HG03196 (cell line): ENCODE measurements around the gene CER1.
"Not testable (repeated sequence)": the region's sequence is repeated elsewhere in the genome, so short reads cannot be mapped to it uniquely, and the experiment has no call there.

Source experiments
- ATAC-seq: cut with Tn5 transposase; IDR thresholded peaks from one replicate; pipeline ENCODE4 v1.9.1; 2021; ENCODE audit not compliant: unreplicated experiment

CER1 gene

DNA sequence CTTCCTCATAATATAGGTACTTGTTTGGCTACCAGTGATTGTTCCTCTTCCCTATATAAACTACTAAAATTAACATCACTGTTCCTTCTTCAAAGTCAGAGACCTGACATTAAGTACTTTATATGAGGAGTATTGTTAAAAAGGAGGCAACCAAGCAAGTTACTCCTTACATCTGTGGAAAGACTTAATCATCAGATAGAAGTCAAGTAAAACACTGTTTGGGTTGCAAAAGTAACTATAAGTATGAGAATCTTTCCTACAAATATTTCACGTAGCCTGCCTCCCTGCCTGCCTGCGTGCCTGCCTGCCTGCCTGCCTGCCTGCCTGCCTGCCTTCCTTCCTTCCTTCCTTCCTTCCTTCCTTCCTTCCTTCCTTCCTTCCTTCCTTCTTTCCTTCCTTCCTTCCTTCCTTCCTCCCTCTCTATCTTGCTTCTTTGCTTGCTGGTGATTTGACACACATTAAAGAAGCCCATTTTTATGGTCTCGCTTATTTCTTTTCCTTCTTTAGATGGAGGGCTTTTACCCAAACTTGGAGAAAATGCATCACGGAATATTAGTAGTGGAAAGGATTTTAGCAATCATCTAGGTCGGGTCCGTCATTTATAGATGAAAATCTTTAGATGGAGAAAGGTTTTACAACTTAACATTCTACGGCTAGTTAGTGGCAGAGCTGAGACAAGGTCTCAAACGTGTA, 3.2 kb downstream of the CER1 start:
- no peak for ATAC-seq

DNA sequence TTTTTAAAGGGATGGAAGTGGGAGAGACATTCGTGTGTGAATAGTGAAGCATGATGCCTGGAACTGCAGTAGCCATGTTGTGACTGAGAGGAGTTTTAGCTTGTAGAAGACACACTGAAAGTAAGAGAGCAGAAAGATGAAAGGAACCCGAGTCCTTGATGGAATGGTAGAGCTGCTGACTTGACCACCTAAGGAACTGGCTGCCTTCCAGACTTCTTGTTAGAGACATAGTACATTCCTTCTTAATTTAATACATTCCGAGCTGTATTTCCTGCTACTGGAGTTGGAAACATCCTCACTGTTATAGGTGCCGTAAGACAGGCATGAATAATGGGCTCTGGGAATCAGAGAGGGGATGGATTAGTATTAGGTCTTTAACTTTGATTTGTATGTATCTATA, 7.4 kb downstream of the CER1 start:
- no peak for ATAC-seq

DNA sequence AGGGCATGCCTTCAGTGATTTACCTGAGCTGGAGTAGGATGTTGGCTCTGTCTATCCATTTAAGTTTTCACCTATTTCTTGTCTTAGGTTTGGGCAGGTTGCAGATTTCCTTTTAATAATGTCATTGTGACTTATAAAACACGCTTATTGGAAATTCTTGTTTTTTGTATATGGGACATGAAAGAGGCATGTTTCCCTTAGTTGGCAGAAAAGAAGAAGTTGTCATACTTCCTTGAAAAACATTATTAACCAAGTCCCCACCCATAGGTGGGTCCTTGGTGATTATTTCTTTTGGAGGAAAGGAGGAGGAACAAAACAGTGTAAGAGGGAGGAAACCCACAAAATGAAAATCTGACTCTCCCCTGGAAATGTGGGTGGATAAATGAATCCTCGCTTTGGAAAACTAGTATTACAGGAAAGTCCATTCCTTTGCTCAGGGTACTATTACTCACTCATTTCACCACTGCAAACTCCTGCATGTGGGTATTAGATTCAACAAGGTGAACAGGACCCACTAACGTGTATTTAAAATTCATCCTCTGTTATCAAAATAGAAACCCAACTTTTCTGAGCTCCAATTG, 9.3 kb downstream of the CER1 start:
- no peak for ATAC-seq

DNA sequence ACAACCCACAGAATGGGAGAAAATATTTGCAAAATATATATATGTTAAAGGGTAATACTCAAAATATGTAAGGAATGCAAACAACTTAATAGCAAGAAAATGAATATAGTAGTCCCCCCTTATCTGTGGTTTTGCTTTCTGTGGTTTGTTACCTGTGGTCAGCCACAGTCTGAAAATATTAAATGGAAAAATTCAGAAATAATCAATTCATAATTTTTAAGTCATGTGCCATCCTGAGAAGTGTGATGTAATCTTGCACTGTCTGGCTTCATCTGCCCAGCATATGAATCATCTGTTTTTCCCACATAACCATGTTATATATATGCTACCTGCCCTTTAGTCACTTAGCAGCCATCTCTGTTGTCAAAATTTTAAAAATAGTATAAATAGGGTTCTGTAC, 11.7 kb downstream of the CER1 start:
- ATAC-seq, result no peak

DNA sequence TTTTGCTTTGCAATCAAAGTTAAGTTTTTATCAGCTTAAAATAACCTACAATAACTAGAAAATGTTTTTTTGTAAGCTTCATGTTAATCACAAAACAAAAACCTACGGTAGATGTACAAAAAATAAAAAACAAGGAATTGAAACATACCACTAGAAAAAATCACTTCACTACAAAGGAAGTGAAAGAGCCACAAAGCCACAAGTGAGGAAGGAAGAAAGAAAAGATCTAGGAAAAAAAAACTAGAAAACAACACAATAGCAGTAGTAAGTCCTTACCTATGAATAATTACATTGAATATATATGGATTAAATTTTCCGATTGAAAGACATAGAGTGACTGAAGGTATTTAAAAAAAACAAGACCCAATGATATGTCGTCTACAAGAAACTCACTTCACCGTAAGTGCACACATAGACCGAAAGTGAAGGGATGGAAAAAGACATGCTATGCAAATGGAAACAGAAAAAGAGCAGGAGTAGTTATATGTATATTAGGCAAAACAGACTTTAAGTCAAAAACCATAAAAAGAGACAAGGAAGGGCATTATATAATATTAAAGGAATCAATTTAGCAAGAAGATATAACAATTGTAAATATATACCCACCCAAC, 15.9 kb downstream of the CER1 start:
- no peak for ATAC-seq

DNA sequence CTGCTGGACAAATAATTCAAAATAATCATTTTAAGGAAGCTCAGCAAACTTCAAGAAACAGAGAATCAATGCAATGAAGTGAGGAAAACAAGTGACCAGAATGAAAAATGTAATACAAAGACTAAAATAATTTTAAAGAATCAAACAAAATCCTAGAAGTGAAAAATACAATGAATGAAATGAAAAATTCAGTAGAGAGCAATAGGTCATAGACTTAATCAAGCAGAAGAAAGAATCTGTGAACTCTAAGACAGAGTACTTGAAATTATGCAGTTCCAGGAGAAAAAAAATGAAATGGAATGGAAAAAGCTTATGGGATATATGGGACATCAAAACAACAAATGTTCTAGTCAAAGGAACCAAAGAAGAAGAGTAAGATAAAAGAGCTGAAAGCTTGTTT, 17.5 kb downstream of the CER1 start:
- no peak for ATAC-seq

DNA sequence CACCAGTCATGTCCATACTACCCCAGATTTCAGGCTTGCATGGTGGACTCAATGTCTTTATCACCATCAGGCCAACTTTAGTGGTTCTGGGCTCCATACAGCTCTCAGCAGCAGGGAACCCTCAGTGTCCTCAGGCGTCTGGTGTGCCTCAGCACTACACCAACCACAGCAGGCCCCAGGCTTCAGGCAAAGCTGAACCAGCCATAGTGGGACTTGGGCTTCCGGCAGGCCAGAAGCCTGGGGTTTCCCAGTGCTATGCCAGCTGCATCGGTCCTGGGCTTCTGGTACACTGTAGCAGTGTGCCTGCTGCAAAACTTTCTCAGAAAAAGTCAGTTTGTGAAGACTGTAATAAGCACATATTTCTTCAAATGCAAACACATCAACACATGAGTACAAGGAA, 18.3 kb downstream of the CER1 start:
- ATAC-seq, result no peak

DNA sequence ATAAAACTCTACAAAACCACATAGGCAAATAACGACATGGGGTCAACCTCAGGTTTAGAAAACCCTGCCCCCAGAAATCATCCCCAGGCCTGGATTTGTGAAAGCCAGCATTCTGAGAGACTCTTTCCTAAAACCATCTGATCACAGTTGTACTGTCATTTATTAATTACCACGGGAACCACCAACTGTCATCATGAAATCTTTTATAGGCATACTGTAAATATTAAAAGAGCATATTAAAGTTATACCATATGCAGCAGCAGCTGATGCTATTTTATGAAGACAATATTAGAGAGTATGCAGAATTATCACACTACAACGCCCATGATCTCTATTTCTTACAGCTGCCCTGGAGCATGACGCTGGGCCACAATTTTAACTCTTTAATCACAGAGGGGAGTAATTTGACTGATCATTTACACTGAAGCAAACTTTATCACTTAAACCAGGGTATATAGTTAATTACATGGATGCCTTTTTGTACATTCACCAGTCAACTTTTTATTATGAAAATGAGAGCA, 20.3 kb downstream of the CER1 start:
- no peak for ATAC-seq

DNA sequence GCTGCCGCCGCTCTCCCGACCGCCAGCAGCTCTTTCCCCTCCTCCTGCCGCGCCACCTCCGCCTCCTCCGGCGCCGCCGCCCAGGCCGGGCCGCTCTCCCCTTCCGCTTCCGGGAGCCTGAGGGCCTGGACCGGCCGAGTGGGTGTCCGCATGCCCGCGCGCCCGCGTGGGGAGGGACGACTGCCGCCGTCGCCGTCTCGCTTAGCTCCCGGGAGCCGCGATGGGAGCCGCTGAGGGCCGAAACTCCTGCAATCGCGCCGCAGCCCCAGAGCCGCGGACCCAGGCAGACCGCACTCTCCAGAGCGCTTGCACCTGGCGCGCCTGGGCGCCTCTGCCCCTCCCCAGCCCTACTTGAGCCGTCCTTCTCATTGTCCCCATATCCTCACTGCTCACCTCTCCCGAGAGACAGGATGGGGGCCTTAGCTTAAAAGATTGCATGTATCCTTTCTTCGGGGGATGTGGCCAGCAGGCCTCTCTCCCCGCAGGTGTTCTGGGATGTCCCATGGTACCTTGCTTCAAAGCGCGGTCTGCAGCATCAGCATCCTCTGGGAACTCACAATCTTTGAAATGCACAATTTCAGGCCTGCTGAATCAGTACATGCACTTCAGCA, 29.2 kb downstream of the CER1 start, which contains the start of gene ZDHHC21:
Gene ZDHHC21 (minus strand): TSS at position 182 of the 611 bp plus-strand sequence. CDS start 19,092 bp downstream, outside the sequence.
- ATAC-seq, result peak; percentile 82

DNA sequence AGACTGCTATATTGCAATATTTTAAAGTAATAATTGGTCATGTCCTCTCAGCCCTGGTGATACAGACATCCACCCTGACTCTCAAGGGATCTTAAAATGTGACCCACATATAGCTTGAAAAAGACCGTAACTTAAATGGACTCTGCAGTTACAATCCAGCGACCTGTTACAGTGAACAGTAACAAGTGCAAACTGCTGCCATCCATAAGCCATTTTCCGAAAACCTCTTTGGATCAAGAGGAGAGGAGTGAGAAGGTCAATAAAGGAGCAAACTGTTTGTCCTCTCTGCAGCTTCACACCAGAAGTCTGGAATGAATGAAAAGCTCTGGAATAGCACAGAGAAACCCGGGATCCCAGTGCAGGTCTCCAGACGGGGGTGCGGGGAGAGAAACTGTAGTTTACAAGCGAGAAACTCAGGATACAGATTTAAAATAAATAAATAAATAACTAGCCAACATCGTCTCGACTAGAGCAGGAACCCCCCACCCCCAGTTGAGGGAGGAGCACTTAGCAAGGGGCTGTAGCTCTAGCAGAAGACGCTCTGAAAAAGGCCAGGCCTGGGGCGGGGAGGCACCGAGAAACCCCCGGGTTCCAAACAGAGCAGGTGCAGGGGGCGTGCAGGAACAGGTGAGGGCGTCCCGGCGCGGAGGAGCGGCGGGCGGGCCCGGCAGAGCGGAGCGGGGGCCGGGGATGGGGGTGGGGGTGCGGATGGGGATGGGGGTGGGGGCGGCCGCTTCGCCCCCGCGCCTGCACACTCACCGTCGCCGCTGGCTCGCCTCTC, 29.9 kb downstream of the CER1 start:
- ATAC-seq, result peak; percentile 45

DNA sequence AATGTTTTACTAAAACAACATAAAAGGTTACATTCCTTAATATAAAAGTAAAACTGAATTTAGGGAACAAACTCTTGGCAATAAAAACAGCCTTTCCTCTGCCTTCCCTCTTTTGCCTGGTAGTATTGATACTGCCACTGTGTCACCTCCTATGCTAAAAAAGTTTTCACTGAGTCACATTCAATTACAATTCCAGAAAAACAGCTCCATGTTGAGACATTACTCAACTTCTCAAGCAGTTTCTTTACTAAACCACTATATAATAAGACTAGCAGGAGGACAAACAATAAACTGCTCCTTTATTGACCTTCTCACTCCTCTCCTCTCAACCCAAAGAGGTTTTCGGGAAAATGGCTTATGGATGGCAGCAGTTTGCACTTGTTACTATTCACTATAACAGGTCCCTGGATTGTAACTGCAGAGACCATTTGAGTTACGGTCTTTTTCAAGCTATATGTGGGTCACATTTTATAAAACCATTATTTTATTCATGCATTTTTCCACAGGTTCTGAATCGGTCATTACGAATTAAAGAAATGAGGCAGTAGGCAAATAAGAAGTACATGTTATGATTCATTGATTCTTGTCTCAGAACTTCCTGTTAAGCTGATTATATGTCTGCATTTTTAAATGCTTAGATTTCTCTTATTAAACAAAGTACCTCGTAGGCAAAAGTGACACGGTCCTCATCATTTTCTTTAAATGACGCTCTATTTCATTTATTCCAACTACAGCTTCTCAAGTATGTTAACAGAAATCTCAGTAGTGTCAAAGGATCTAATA, 31.4 kb downstream of the CER1 start:
- no peak for ATAC-seq

DNA sequence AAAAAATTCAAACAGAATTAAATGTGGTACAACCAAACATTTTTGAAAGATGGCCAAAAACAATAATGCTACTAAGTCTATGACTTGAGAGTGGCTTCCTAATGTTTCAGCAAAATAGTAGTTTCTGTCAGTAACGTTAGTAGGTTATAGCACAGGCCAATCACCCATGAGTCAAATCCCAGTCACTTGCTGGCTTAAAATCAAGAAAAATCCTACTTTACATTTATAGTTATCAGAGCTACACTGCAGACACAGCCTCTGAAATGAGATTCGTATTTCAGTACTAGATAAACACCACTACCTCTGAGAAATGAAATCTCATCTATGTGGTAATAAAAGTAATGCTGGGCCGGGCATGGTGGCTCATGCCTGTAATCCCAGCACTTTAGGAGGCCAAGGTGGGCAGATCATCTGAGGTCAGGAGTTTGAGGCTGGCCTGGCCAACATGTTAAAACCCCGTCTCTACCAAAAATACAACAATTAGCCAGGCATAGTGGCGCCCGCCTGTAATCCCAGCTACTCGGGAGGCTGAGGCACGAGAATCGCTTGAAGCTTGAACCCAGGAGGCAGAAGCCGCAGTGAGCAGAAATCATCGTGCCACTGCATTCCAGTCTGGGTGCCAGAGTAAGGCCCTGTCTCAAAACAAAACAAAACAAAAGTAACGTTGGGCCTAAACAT, 35.4 kb downstream of the CER1 start:
- ATAC-seq, result no peak

DNA sequence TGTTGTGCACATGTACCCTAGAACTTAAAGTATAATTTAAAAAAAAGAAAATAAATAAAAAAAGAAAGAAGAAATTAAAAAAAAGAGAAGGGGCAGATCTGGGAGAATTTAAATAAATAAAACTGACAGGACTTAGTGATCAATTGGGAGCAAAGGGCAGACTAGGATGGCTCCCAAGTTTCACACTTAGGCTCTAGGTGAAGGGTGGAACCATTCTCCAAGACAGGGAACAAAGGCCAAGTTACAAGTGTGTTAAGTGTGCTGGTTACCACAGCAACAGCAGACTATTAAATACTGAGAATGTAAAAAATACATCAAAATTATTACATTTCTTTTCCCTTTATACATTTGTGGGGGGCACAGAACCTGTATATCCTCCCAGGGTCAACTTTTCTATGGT, 36.4 kb downstream of the CER1 start:
- ATAC-seq, result no peak

DNA sequence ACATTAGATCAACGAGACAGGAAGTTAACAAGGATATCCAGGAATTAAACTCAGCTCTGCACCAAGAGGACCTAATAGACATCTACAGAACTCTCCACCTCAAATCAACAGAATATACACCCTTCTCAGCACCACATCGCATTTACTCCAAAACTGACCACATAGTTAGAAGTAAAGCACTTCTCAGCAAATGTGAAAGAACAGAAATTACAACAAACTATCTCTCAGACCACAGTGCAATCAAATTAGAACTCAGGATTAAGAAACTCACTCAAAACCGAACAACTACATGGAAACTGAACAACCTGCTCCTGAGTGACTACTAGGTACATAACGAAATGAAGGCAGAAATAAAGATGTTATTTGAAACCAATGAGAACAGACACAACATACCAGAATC, 39.9 kb downstream of the CER1 start:
- not testable (repeated sequence) for ATAC-seq

DNA sequence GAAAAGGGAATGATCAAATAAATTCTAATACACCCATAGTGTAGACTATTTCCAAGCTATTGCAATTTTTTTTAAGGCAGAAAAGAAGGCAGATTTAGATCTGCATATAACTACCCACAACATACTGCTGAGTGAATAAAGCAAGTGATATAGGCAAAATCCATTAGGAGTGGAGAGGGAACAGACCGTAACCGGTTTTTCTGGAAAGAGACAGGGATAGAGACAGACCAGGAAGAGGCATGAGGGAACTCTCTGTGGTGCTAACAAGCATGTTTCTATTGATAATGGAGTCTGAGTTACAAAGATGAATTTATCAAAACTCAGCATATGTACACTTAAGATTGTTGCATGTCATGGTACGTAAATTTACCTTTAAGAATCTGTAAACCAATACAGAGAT, 43.8 kb downstream of the CER1 start:
- ATAC-seq, result no peak

DNA sequence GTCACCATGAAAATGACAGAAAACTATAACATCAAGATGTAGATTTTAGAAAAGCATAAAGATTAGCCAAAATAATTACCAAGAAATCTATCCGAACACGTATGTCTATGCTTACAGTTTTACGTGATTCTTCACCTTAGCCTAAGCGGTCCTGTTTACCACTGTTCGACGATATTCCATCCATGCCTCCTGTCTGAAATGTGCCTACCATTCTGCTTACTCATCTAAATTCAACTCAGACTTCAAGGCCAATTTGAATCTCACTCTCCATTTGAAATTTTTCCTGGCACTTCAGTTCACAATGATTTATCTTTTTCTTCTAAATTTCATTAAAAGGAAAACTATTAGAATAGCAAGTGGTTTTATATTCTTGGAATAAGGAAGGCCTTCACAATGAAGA, 44.7 kb downstream of the CER1 start:
- no peak for ATAC-seq

DNA sequence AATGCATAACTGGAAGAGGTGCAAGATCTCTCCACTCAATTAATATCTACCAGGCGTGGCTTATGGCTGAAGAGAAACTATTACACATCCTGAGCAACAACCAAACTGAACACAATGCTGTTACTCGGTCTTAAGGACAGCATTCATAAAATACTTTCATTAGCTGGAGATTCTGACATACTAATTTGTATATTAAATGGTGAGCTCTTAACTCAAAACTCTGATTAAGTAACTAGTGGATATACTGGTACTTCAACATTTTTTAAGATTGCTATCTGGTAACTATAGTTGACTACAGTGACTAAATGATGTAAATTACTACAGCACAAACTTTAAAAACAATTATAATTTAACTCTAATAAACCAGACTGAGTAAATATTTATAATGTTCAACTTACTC, 45.1 kb downstream of the CER1 start:
- ATAC-seq, result no peak

DNA sequence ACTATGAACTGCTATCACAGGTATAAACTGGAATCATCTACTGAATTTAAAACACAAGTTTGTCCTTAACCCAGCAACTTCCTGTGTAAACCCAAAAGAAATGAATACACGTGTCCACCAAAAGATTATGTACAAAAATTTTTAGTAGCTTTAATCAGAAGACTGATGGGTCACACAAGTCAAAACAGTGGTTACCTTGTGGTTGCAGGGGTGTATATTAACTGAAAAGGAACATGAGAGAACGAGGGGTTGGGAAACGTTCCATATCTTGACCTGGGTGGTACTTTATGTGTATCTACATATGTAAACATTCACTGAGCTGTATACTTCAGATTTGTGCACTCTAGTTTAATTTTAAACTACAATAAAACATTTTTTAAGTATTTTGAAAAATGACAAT, 47.9 kb downstream of the CER1 start:
- no peak for ATAC-seq

DNA sequence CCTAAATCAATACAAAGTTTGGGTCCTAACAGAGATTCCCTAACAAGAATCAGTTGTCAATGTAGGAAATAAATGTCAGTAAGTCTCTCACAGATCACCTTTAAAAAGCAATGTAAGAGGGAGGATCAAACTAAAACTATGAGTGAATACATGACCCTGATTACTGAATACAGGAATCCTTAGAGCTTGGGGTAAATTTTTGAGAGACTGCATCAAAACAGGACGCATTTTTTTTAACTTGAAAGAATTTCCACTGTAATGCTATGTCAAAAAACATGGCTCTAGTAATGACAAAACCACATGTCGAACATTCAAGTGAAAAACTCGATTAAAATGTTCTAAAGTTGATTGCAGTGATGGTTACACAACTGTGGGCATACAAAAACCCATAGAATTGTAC, 51.2 kb downstream of the CER1 start:
- ATAC-seq, result no peak

DNA sequence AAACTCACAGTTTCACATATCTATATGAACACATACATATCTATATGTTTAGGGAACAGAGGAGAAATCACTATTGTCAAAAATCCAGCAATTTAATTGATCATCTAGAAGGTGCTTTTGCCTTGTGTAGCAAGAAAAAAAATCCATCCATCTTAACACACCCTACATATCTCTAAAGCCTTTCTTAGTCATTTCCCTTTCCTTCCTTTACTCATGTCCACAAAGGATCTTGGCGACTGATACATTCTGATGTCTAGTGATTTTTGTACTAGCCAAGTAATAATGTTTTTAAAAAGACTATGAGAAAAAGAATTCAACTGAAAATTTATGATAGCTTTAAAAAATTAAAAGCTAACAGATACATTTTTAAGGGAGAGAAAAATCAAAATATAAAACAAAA, 51.8 kb downstream of the CER1 start:
- ATAC-seq, result no peak
